KBM-7 (cell line): ENCODE data around the gene SLC16A11.

Experiments used
- DNase-seq: peaks from one replicate; pipeline ENCODE4 v3.0.0-alpha.2; 2015
- in situ Hi-C: fragments of 300-500 bp; cut with MboI; formaldehyde crosslinking; loops from 2 replicates; pipeline ENCODE4 v1.14.3; 2020; ENCODE audit warnings: low sequenced_read_pairs, low pct_unique_long_range_greater_than_20kb, mixed read lengths

SLC16A11 gene

DNA sequence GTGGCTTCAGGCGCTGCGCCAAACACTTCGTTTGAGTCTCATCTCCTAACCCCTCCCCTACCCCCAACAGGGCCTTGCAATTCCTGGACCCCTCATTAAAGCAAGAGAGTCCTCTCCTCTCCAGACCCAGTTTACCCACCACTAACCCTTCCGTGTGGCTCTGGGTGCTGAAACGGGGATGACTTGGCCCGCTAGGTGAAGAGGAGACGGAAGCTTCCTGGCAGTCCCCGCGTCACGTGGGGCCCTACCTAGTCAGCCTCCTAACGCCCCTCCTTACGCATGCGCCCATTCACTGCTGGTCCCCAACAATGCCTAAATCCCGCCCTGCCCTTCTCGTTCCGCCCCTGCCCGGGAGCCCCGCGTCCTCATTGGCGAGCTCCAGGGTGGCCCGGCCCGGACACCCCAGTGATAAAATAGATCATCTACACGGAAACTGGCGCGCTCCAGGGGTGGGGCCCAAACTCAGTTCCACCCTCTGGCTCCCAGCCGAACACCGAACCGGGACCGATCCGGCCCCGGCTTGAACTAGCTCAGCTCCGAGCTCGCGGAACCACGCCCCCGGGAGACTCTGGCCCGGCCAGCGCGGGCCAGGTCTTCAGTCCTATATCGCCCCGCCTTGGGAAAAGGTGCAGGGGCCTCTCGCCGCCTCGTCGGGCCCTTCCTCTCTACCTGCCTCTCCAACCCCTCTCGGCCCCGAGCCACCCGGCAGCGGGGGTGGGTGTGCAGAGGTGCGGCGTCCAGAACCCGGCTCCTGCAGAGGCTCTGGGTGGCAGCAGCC lies 8.1 kb downstream of the SLC16A11 start, which contains the start of gene SLC16A13:
Gene SLC16A13 (plus strand): TSS at position 425 of the 778 bp plus-strand sequence. CDS start 368 bp downstream, outside the sequence.
- in situ Hi-C loops, result loop anchor here (25.0 kb wide), 1 partner anchor 302 kb away; the partner anchor contains the start of genes ACAP1 and NEURL4

DNA sequence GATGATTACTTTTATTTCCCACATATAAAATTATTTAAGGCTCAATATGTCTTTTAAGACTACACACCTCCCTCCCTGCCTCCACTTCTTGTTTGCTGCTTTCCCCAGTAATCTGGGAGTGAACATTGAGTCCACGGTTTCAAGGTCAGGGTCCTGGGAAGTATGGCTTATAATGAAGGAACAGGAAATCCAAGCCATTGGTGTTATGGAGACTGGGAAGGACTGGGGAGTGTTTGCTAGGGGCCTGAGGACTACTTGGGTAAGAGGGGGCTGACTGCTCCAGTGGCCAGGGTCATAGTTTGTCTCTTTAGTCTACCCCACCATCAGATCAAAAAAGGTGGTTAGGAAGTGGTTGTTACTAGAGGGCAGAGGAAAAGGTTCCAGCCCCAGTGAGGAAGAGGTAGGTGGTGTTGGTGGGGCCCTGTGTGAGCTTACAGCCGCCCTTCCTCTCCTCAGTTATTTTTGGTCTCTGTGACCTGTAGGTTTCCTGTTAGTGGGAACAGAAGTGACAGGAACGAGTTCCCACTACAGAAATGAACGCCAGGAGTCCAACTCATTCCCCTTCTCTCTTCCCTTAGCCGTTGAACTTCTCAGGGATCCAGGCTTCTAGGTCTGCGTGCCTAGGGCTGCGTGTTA lies 8.8 kb downstream of the SLC16A11 start:
- in situ Hi-C loops, result loop anchor here (25.0 kb wide), 1 partner anchor 302 kb away; the partner anchor contains the start of genes ACAP1 and NEURL4

More for the DNA sequence above, 8.1 kb downstream of the SLC16A11 start, which contains the start of gene SLC16A13:
- peak; percentile 97 for DNase-seq

DNA sequence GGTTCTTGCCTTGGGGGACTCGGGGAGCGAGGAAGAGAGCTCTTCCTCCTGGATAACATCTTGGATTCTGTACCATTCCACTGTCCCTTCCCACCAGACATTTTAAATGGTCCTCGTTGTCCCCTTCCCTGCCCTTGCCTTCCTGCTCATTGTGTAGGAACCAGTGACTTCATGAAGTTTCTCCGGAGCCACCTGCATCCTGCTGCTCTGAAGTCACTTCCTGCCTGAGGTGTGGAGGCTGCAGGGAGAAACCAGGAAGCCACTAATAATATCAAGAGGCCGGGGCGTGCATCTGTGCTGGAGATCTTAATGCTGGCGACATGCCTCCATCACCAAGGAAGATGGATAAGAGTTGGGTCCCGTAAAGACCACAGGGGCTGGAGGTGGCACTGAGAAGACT lies 14.2 kb downstream of the SLC16A11 start:
- DNase-seq, result peak; percentile 71
- in situ Hi-C loops, result loop anchor here (25.0 kb wide), 1 partner anchor 308 kb away; the partner anchor contains the start of genes ACAP1 and NEURL4

More for the DNA sequence above, 8.8 kb downstream of the SLC16A11 start:
- DNase-seq, result no peak

DNA sequence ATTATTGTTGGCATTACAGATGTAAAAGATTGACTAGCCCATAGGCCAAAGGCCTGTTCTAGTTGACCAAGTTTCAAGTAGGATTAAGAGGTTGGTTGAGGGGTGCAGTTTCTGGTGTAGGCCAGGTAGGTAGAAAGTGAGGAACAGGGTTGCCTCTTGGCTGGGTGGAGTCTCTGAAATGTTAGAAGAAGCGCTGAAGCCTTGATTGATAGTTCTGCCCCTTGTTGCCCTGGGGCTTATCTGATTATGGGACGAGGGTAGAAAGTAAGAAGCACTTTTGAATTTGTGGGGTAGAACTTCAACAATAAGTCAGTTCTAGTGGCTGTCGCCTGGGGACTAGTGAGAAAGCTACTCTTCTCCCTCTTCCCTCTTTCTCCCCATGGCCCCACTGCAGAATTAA lies 14.8 kb downstream of the SLC16A11 start:
- in situ Hi-C loops, result loop anchor here (25.0 kb wide), 1 partner anchor 308 kb away; the partner anchor contains the start of genes ACAP1 and NEURL4
- no peak for DNase-seq

DNA sequence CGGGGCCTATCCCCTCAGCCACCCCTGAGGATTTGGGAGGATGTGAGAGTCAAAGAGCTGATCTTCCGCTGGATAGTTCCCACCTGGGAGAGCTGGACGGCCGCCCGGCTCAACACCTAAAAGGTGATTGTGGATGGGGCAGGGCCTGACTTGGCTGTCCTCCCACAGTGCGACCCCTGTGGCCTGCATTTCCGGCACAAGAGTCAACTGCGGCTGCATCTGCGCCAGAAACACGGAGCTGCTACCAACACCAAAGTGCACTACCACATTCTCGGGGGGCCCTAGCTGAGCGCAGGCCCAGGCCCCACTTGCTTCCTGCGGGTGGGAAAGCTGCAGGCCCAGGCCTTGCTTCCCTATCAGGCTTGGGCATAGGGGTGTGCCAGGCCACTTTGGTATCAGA lies 16.6 kb downstream of the SLC16A11 start:
- no peak for DNase-seq
- in situ Hi-C loops, result loop anchor here (25.0 kb wide), 1 partner anchor 310 kb away; the partner anchor contains the start of genes ACAP1 and NEURL4

DNA sequence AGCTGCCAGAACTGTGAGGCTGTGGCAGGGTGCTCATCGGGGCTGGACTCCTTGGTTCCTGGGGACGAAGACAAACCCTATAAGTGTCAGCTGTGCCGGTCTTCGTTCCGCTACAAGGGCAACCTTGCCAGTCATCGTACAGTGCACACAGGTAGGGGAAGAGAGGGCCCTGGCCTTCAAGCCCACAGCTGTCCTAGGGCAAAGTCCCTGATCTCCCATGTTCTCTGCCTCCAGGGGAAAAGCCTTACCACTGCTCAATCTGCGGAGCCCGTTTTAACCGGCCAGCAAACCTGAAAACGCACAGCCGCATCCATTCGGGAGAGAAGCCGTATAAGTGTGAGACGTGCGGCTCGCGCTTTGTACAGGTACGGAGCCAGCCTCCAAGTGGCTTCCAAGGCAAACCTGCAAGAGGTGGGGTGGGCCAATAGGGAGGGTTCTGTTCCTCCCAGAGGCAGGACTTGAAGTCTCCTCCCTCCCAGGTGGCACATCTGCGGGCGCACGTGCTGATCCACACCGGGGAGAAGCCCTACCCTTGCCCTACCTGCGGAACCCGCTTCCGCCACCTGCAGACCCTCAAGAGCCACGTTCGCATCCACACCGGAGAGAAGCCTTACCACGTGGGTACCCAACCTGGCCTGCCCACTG lies 17.3 kb downstream of the SLC16A11 start:
- in situ Hi-C loops, result loop anchor here (25.0 kb wide), 1 partner anchor 311 kb away; the partner anchor contains the start of genes ACAP1 and NEURL4
- DNase-seq, result no peak

DNA sequence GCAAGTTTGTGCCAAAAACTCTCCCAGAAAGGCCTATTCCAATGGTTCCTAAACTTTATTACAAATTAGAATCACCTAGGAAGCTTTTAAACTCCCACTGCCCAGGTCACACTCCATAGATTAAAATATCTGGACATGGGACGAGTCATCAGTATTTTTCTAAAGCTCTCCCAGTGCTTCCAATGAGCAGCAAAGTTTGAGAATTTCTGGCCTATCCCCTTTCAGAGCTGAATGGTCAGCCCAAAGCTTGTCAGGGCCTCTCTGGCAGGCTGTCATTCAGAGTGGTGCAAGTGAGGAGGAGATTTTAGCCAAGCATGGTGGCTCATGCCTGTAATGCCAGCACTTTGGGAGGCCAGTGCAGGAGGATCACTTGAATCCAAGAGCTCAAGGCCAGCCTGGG lies 18.6 kb downstream of the SLC16A11 start:
- in situ Hi-C loops, result loop anchor here (25.0 kb wide), 1 partner anchor 312 kb away; the partner anchor contains the start of genes ACAP1 and NEURL4
- no peak for DNase-seq

DNA sequence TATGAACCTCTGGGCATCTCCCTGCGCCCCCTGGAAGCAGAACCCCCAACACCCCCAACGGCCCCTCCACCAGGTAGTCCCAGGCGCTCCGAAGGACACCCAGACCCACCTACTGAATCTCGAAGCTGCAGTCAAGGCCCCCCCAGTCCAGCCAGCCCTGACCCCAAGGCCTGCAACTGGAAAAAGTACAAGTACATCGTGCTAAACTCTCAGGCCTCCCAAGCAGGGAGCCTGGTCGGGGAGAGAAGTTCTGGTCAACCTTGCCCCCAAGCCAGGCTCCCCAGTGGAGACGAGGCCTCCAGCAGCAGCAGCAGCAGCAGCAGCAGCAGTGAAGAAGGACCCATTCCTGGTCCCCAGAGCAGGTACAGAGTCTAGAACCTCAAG lies 19.5 kb downstream of the SLC16A11 start:
- no peak for DNase-seq
- in situ Hi-C loops, result no loop called here

DNA sequence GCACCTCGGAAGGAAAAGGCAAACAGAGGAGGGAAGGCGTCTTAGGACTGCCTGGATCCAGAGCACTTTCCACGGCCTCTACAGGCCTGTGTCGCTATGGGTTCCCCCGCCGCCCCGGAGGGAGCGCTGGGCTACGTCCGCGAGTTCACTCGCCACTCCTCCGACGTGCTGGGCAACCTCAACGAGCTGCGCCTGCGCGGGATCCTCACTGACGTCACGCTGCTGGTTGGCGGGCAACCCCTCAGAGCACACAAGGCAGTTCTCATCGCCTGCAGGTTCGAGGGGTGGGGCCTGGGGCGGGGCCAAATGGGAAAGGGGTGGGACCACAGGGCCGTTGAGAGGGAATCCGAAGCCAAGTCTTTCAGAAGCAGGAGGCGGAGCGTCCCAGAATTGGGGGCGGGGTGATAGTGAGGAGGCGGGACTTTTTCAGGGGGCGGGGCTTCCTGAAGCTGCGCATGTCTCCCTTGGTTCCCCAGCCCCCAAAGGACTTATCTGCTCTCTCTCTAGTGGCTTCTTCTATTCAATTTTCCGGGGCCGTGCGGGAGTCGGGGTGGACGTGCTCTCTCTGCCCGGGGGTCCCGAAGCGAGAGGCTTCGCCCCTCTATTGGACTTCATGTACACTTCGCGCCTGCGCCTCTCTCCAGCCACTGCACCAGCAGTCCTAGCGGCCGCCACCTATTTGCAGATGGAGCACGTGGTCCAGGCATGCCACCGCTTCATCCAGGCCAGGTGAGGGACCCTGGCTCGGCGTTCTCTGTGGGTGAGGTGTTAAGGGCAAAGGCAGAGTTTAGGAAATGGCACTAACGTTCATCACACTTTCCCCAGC lies 20.1 kb downstream of the SLC16A11 start:
- in situ Hi-C loops, result no loop called here
- peak; percentile 84 for DNase-seq

DNA sequence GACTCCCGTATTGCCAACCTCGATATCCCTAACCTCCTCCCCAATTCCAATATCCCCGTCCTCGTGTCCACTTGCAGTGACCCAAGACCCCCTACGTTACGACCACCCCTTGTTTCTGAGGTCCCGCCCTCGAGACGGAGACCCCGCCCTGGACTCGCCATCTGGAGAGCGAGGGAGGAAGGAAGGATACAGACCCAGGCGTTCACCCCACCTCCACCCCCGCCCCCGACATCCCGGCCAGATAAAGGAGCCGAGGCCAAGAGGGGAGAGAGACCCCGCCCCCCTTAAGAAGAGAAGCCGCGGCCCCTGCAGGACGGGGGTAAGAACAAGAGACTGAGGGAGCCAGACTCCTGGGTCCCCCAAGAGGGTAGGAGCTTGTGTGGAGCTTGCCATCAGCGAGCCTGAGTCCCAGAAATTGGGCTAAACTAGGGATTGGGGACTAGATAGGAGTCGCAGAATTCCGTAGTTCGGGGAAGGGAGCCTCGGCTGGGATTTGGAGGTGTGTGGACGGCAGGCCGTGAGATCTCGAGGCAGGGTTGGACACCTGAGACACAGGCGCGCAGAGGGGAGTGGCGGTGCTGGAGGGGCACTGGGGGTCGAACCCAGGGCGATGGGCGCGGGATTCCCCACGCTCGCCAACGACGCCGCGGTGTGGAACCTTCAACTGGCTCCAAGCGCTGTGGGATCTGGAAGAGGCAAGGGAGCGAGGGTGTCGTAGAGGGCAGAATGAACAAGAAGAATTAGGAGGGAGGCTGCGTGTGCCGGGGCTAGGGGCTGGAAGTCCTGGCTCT lies 20.9 kb downstream of the SLC16A11 start, which contains the start of gene BCL6B:
Gene BCL6B (plus strand): TSS at position 270 of the 791 bp plus-strand sequence. CDS start 622 bp downstream, outside the sequence.
- in situ Hi-C loops, result no loop called here
- DNase-seq, result no peak

DNA sequence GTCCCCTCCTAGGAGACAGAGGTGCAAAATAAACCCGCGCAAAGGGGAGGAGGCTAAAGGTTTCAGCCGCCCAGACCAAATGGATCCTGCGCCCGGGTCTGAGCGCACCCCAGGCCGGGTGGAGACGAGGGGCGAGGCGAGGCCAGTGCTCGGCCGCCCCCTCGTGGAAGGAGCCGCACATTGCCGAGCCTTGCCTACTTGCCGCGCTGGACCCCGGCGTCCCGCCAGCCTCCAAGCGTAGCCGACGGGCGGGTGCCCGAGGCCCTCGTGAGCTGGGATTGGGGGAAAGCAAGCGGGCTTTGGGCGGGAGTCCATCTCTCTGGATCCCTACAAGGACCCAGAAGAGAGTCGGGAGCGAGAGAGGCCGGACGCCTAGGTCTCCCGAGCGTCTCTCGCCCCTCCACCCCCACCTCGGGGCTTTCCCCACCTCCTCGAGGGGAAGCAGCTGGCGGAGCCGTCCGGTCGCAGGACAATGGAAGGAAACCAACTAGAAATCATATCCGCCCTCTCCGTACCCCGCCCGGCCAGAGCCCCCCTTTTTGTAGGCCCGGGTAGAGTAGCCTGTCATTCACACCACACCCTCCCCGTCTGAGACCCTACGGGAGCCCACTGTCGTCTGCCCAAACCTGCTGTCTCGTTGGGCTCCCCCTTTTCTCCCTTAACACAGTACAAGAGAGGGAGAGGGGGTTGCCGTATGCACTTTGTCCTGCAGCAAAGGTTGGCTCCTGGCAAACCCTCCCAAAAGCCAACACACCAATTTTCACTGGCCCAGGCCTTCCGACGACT lies 21.7 kb downstream of the SLC16A11 start:
- peak; percentile 82 for DNase-seq
- in situ Hi-C loops, result no loop called here

DNA sequence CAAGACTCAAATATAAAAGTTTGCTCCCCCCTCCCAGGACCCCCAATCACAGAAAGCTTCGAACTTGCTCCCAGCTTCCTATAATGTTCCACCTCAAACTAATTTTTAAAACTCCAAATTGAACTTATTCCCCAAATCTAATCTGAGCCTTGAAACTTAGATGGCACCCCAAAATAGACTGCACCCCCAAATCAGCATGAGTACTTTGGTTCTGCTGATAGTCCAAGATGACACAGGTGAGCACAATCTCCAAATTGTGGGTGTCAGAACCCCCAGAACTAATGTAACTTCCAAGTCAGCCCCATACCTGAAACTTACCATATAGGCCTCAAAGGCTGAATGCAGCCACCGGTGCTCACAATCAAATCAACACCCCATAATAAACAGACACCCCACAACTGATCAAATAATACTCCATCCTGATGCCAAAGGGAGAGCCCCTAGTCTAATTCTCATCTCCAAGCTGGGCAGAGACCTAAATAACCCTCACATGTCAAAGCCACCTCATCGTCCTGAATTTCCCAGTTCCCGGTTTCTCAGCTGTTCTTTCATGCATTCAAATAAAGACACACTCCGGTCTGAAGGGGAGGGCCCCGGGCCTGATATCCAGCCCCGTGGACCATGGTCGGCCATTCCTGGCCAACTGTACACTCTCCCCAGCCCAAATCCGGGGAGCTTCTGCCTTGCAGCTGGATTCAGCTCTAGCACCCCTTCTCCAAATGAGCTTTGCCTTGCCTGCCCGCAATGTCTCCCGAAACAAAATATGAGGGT lies 22.8 kb downstream of the SLC16A11 start:
- in situ Hi-C loops, result no loop called here

DNA sequence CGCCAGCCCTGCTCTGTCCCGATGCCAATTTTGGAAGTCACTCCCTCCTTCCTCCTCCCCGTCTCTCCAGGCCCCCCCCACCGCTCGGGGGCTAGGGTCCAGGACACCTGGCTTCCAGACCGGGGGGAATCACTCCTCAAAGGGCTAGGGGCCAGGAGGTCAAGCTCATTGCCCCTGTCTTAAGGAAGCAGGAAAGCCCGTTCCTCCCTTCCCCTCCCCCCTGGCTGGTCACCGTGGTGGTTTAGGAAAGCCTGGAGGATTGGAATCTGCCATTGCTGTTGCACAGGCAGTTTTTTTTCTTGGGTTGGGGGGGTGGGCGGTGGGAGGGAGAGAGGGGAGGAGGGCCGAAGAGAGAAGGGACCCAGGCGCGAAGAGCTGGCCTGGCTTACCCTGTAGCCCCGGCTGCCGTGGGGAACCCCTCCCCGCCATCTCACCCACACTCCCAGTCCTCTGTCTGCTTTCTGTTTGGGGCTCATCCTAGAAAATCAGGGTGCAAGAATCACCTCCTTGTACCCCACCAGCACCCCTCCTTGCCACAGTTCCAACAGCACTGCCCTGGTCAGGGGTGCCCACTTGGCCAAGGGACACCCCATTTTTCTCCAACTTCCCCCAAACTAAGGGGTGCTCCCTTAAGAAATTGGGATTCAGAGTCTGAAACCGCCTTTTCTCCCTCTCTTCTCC lies 23.9 kb downstream of the SLC16A11 start:
- in situ Hi-C loops, result no loop called here
- no peak for DNase-seq

More for the DNA sequence above, 22.8 kb downstream of the SLC16A11 start:
- DNase-seq, result no peak

DNA sequence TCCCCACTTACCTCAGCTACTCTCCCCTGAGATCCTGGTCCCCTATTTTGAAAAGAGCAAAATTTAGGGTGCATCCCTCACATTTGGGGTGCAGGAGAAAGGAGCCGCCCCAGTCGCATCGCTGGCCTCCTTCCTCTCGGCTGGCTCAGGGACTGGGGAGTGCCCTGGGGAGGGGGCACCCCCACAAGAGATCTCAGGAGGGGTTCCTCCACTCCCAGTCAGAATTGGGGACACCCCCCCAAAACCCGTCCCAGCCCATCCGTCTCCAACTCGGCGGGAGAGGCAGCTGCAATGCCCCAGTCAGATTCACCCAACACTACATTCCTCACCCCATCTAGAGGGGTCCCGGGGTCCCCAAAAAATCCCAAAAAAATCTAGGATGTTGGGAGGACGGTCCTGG lies 24.5 kb downstream of the SLC16A11 start:
- in situ Hi-C loops, result no loop called here

DNA sequence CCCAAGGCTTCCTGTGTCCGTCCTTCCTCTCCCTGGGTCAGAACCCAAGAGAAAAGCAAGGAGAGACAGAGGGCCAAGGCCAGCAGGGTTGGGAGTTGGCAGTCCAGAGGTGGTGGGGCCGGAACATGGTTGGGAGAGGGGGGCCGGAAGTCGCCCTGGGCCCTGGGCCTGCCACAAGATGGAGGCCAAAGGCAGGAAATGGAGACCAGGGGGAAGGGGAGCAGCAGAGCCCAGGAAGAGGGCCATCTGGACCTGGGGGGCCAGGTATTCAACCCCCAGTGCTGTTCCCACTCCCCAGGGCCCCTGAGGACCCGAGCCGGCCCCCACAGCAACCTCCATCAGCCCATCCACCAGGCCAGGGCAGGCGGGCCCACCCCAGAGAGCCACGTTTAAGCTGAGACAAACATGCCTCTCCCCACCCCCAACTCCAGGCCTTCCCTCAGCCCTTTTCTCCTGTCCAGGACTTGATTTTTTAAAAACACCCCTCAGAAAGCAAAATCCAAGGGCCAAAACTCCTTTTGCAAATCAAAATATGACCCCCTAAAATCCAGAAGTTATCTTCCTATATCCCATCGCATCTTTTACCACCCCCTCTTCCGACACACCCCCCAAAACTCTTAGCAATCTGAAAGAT lies 25.4 kb downstream of the SLC16A11 start:
- in situ Hi-C loops, result no loop called here
- DNase-seq, result no peak

More for the DNA sequence above, 24.5 kb downstream of the SLC16A11 start:
- DNase-seq, result no peak
